NCI-H526 treated with DMSO at 0.1 percent for 48 hours (cell line): Measurements from ENCODE around the gene TMEM9.
"Not testable (repeated sequence)": the region's sequence is repeated elsewhere in the genome, so short reads cannot be mapped to it uniquely, and the experiment has no call there.

Experiments
- DNase-seq: peaks from one replicate; lab custom pipeline; 2025; lab: John Stamatoyannopoulos, UW

Gene TMEM9

DNA sequence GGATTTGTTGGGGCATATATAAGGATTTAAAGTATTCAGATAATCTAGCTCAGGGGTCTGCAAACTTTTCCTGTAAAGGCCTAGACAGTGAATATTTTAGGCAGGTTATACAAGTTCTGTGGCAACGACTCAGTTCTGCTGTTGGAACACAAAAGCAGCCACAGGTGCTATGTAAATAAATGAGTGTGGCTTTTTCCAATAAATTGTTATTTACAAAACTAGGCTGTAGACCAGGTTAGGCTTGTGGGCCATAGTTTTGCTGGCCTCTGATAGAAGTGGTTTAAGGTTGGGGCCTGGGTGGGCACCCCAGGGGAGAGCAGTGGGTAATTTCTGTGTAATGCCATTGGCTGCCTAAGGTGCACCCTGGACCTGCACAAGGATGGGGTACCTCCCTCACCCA lies 19.5 kb upstream of the TMEM9 start:
- DNase-seq = no peak

DNA sequence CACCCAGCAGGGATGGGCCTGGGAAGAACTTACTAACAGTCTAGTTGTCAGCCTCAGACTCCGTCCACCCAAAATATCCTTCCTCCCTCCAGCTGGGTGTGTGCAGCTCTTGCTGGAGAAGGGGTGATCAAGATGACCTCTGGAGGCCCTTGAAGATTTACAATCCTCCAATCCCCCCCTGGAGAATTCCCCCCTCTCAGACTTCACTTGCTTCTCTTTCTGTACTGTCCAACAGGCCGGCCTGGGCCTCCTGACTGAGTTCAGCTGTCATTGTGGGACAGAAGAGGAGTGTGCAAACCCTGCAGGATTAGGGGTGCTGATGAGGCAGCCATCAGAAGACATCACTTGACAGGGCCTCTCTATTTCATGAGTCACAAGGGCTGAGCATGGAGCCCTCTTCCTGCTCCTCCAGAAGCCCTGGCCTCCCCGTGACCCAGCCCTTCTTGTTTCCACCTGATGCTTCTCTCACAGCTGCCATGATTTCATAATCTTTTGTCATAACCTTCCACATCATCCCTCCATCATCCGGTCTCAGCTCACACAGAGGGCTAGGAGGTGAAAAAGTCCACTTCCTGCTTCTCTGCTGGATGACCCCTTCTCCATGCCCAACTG lies 18.8 kb upstream of the TMEM9 start:
- DNase-seq = no peak

DNA sequence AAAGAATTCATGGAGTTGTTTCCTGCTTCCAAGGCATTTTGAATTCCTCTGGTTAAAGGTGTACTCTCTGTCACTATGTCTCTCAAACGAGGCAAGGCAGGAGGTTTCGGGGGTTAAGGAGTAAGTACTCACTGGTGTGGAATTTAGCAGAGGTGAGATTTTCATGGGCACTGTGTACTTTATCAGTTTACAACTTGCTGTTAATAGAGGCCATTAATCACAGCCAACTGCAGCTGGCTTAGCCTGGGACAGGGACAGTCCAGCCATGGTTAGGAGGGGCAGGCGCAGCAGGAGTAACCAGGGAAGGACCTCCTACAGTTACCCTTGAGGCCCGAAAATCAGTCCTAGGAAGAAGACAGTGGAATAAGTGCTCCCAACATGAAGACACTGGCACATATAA lies 18.1 kb upstream of the TMEM9 start:
- no peak for DNase-seq

DNA sequence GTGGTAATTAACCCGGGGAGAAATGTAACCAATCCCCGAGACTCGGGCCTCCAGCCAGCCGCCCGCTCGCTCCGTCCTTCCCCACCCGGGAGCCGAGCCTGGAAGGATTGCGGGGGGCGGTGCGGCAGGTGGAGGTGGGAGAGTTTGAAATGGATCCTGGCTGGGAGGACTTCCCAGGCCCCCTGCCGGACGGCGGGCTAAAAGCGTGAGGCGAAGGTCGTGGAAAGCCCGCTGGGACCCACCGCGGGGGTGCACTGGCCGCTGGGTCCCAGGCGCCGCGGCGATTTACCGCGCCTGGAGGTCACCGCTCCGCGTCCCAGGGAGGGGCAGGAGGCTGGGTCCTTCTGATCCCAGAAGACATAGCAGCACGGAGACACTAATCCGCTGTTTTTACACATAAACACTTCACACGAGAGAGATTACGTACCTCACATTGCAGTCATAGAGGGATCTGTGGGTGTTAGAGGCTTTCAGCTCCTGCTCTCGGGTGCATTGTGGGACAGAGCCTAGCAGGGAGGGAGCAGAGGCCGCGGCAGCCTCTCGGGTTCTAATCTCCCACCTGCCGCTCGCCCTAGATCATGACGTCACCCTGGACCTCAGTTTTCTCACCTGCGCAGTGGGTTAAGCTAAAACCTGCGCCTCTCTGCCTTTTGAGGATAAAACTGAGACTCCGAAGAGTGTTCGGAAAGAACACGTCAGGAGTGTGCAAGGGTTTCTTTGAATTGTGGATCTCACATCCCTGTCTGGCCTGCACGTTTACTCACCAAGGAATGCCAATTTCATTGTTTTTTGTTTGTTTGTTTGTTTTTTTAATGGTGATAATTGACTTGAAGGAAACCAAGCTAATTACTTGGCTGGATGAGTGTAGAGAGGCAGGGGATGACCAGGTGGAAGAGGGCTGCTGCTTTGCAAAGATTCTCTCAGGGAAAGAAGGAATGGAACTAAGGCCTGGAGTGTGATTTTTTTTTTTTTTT lies 17.1 kb upstream of the TMEM9 start:
- DNase-seq = no peak

DNA sequence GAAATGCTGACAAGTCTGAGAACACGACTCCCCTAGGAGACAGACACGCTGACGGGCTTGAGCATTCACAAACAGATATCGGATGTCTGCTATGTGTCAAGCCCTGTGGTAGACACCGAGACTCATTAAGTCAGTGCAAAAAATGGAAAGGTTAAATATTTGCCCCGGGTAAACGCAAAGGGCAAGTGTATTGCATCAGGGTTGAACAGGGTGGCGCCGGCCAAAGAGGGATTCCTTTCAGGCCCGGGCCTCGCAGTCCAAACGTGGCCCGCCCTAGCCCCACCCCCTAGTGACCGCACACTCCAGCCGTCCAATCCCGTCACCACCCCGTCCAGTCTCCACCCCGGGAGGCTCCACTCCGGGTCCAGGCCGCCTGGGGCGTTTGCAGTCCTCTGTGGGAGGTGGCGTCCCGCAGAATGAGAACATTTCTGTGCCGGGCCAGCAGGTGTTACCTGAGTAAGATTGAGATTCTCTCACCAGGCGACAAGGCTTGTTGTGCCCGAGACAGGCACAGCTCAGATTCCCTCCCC lies 16.3 kb upstream of the TMEM9 start:
- DNase-seq = peak; percentile 80

DNA sequence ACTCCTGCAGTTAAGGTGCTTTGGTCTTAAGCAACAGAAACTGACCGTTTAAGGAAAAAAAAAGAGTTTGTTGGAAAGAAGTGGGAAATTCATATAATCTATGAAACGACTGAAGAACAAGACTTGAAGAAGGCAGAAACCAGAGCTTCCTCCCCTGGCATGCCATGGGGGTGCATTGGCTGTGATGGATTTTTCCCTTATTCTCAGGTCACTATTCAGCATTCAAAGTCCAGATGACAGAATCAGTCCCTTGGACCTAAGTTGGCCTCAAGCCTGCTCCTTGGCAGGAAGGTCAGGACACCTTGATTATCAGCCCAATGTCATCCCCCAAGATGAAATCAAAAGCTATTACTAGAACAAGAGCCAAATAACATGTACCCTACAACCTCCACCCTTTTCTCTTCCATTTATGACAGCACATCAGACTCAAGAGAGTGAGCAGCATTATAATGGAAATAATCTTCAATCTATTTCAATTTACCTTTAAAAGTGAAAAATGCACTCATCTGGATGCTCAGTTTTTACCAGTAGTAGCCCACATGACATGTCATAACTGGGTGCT lies 15.8 kb upstream of the TMEM9 start:
- DNase-seq = no peak

DNA sequence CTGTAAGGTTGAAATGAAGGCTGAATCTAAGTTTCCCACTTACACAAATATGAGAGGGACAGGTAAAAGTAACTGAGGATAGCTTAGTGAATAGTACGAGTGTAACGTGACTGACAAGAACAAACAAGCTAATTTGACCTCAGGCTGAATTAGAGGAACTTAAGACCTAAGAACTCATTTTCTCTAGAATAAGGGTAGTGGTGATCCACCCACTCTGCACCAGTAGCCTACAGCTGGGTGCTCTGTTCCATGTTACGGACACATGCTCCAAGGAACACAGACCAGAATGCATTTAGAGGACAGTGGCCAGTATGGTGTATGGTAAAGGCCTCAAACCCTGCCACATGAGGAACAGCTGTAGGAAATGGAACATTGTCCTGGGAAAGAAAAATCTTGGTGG lies 14.9 kb upstream of the TMEM9 start:
- no peak for DNase-seq

DNA sequence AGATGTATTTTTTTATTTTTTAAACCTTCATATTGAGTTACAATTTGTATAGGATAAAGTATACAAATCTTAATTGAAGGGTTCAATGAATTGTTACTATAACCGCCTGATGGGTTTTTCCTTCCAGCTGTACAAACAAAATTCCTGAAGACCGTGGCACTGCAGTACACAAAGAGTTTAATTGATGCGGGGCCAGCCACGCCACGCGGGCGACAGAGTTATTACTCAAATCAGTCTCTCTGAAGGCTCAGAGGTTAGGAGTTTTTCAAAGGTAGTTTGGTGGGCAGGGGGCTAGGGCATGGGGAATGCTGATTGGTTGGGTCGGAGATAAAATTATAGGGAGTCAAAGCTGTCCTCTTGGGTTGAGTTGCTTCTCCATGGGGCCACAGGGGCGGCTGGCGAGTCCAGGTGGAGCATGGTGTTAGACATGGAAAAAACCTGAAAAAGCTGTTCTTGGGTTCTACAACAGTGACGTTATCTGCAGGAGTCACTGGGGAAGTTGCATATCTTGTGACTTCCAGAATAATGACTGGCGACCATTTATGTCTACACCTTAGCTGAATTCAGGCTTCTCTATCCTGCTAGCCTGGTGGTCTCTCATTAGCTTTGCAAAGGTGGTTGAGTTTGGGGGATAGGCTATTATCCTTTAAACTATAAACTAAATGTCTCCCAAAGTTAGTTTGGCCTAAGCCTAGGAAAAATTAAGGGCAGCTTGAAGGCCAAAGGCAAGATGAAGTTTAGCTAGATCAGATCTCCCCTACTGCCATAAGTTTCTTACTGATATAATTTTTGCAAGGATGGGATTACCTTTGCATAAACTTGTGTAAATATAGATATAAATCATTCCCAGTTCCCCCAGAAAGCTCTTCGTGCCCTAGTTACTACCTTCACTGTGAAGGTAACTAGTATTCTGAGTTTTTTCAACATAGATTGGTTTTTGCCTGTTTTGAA lies 13.0 kb upstream of the TMEM9 start:
- no peak for DNase-seq

DNA sequence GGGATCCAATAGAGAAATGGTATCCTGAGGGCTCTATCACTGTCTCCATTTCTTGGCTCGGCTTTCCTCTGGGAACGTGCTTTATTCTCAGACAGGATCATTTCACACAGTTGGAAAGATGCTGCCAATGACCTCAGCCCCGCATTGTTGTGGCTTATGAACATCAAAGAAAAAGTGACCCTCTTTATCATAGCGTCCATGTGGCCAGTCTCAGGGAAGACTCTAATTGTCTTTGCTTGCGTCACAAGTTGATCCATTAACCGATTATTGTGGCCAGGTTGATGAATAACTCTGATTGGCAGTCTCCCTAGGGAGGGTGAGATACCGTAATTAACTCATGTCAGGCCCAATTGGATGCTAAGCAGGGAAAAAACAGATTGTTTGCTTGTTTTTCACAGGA lies 10.4 kb upstream of the TMEM9 start:
- DNase-seq = no peak

DNA sequence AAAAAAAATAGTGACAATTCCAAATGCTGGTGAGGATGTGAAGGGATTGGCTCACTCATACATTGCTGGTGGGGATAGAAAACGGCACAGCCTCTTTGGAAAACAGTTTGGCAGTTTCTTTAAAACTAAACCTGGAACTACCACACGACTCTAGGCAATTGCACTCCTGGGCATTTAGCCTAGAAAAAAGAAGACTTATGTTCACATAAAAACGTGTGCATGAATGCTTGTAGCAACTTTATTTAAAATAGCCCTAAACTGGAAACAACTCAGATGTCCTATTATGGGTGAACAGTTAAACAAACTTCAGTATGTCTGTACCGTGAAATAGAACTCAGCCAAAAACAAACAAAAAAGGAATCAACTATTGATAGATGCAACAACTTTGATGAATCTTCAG lies 9.4 kb upstream of the TMEM9 start:
- DNase-seq = no peak

DNA sequence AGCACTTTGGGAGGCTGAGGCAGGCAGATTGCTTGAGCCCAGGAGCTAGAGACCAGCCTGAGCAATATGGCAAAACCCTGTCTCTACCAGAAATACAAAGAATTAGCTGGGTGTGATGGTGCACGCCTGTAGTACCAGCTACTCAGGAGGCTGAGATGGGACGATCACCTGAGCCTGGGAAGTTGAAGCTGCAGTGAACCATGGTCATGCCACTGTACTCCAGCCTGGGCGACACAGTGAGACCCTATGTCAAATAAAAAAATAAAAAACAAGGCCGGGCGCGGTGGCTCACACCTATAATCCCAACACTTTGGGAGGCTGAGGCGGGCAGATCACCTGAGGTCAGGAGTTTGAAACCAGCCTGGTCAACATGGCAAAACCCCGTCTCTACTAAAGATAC lies 8.8 kb upstream of the TMEM9 start:
- not testable (repeated sequence) for DNase-seq

DNA sequence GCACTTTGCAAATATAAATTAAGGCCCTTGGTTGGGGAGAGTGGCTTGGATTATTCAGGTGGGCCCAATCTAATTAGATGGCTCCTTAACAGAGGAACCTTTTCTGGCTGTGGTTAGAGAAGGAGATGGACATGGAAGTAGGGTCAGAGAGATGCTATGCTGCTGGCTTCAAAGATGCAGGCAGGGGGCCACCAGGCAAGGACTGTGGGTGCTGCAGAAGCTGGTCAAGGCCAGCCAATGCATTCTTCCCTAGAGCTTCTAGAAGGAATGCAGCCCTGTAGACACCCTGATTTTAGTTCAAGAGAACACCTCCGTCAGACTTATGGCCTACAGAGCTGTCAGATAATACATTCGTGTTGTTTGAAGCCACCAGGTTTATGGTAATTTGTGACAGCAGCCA lies 3.7 kb upstream of the TMEM9 start:
- DNase-seq = no peak

DNA sequence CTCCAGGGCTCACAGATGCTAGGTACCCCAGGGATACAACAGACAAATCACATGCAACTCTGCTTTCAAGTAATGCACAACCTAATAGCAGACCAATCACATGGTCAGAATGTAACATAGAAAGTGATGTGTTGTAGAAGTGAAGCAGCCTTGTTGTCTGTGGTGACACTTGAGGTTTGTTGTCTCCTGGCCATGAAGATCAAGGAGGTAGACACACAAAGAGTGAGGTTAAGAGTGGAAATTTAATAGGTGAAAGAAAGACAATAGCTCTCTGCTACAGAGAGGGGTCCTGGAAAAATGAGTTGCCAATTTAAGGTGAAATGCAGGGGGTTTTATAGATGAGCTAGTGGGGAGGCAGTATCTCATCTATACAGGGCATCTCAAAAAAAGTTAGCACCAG lies 2.5 kb upstream of the TMEM9 start:
- no peak for DNase-seq

DNA sequence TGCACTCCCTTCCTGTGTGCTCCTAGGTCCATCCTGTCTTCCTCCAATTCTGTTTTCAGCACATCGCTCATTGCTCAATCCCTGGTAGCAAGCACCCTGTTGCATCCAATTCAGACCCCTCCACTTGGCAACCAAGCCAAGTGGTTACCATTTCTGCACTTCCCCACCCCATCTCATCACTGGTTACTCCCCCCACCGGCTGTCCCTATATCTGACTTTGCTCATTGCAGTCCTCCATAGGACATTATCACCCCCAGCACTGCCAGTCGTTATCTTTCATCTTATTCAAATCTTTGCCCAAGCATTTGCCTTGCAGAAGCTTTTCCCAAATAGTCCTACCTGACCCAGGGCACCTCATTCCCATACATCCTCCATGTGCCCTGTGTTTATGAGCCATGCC lies 2.1 kb upstream of the TMEM9 start:
- DNase-seq = no peak

DNA sequence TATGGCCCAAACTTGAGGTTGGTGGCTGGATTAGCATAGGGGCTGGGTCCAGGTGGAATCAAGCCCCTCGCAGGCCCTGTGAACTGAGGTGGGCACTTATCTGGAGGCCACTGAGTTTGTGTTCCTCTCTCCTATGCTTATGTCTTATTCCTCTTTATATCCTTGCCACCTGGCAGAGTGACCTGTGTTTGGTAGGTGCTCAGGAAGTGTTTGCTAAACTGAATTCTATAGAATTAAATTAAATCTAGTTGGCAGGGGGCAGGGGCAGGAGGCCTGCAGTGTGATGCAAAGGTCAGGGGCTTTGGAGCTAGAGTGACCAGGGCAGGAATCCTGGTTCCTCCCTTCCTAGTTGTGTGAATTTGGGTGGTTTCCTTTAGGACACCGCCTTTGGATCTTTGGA lies 1.1 kb upstream of the TMEM9 start:
- no peak for DNase-seq

DNA sequence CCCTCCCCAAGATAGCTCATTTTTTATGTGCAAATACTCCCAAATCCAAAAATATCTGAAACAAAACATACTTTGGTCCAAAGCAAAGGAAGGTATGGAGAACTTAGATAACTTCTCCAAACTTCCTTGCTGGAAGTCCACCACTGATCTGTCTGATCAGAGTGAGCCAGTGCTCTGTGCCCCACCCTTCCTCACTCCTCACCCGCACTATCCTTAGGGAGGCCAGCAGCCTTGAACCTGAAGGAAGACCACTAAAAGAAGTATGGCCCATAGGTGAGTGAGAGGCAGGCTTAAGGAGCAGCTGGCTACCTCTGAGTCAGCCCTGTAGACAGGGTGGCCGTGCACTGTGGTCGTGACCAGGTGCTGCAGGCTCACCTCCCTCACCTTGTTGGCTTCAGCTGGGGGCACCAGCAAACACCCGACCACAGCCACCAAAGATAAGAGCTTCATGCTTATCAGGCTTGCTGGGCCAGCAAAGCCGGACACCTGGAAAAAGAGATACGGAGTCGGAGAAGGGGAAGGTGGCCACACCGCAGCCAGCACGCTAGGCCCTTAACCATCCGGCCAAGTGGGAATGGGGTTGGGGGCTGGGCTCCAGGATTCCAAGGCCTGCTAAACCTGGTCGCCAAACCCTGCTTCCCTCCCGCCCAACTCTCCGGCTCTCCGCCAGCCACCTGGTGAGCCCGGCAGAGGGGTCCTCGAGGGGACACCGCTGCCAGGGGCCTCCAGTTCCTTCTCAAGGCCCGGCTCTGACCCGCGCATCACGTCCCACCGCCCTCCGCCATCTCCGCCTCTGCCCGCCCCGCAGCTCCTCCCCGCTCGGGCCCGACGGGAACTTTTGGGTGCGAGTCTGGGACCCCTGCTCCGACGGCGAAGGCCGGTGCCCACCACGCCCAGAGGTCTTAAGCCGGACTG lies 543 bp downstream of the TMEM9 start:
- DNase-seq = peak; percentile 15

DNA sequence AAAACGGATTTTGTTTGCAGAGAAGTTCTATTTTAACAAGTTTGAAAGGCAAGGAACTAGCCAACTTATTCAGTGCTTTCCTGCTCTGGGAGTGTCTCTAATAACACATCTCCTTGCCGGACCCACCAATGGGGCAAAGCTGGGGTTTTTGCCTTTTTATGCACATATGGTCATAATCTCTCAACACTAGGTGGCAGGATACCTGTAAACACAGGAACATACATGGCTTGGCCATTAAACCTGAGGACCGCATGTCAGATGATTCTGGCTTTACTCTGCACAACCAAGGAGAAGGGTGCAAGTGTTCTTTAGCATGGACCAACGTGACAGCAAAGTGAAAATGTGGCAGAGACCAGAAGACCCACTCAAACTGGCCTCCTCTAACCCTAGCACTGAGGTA lies 4.9 kb downstream of the TMEM9 start:
- DNase-seq = peak; percentile 17

DNA sequence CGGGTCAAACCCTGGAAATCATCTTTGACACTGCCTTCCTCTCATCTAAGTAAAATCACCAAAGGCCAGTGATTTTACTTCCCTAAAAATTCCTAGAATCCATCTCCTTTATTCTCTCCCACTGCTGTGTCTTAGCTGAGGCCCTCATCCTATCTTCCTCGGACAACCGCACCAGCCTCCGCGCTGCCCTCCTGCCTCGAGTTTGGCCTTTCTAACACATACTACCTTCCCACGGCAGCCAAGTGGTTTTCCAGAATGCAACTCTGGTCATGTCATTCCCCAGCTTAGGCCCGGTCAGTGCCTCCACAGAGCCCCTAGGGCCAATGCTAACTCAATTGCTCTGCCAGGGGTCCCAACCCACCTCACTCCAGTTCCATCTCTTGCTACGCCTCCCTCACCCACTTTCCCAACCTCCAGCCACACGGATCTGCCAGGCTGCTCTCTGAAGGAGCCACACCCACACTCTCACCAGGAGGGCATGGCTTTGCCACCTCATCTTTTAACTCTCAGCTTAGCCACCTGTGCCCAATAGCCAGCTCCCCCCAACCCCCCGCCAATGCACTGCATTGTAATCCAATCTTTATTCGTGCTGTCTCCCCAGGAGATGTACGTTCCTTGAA lies 6.8 kb downstream of the TMEM9 start:
- DNase-seq = no peak

DNA sequence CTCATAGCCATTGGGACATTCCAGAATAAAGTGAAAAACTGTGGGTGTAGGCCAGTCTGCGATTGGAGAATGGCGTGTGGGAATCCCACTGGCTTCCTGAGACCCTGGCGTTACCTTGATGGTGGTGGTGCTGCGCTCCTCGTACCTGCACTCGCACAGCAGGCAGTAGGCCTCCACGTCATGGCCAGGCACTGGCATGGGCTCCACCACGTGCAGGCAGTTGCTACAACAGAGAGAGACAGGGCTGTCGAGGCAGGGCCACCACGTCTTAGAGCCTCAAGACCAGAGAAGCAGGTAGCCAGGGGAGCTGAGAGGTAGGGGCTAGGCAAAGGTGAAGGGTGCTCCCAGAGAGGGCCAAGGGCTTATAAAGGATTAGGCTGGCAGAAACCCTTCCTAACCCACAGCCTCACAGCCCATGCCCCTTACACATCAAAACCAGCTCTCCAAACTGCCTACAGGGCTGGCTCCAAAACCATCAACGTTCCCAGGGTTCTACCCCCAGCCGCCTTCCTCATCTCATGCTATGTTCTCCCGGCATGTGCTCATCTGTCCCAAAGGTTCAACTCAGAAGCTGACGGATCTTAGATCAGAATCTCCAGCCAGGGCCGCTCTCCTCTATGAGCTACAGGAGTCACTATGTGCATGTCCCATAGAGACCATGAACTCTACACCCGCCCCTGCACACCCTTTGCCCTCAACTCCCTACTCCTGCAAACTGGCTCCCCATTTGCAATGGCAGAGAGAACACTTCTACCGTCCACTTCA lies 7.5 kb downstream of the TMEM9 start:
- no peak for DNase-seq

DNA sequence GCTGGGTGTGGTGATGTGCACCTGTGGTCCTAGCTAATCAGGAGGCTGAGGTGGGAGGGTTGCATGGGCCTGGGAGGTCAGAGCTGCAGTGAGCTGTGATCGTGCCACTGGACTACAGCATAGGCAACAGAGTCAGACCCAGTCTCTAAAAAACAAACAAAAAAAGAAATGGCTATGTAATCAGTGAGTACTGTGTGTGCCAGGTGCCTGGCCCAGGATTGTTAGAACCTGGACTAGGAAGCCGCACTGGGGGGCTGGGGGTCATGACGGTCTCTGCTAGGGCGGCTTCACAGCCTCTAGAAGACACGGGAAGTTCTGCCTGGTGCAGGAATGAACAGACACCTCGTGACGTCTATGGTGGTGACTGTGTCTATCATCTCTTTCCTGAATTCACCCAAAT lies 8.5 kb downstream of the TMEM9 start:
- DNase-seq = no peak
